T-cell (primary cell): ENCODE data around the gene CLCA4. TPM values are rescaled to one million over a fixed set of nuclear protein-coding genes. Genes with fewer than 3 reads are reported as not detected.

ENCODE experiments used
- ATAC-seq, 4 experiments: fragments of 200-7000 bp in 3 of 4; fragments of 150-1000 bp in 1 of 4; cut with Tn5 transposase; replicated peaks in 1 of 4; 1 replicate in 3 of 4; 2 replicates in 1 of 4; pipeline ENCODE4 v1.10.0; 2021; ENCODE audit warnings: moderate library complexity in 3 of 4, mild to moderate bottlenecking in 2 of 4, moderate number of reproducible peaks in 1 of 4
- CTCF ChIA-PET, 2 donors: fragments of 300-600 bp; sonication (Branson Sonifier 250); formaldehyde crosslinking; loops; one replicate each; lab custom pipeline; 2022; ENCODE audit warnings: antibody characterized with exemption in 2 of 2; lab: Charles Lee
- POLR2A ChIA-PET, 2 donors: fragments of 300-600 bp; sonication (Branson Sonifier 250); formaldehyde crosslinking; loops; one replicate each; lab custom pipeline; 2022; ENCODE audit warnings: antibody characterized with exemption in 2 of 2; lab: Charles Lee
- DNase-seq, 35 experiments: peaks; one replicate each; pipeline versions ENCODE4 v3.0.0 to v3.0.0-alpha.2; 2013 to 2023
- H3K27ac ChIP-seq: one replicate; pipeline ENCODE4 v1.5.1; 2013; ENCODE audit warnings: low read length
- H3K27me3 ChIP-seq, 2 experiments: replicated peaks in 1 of 2; 1 replicate in 1 of 2; 2 replicates in 1 of 2; pipeline versions ENCODE4 v1.6.1 to v1.7.0; 2013; ENCODE audit warnings: low read length in 1 of 2, mixed read lengths in 1 of 2; ENCODE audit not compliant: control insufficient read depth in 2 of 2, insufficient read depth in 2 of 2; ENCODE audit errors: extremely low read depth in 1 of 2
- H3K36me3 ChIP-seq, 2 donors: 1 replicate in 1 of 2; 2 replicates in 1 of 2; pipeline versions ENCODE4 v1.6.1 to v1.7.0; 2013; ENCODE audit warnings: low read length in 1 of 2; ENCODE audit not compliant: control insufficient read depth in 2 of 2, insufficient read depth in 1 of 2; ENCODE audit errors: extremely low read depth in 1 of 2
- H3K4me1 ChIP-seq, 2 experiments: 1 replicate in 1 of 2; 2 replicates in 1 of 2; pipeline versions ENCODE4 v1.6.1 to v1.7.0; 2013; ENCODE audit warnings: low read length in 2 of 2, mixed read lengths in 1 of 2; ENCODE audit not compliant: insufficient read depth in 2 of 2, control insufficient read depth in 1 of 2; ENCODE audit errors: extremely low read depth in 1 of 2
- H3K4me3 ChIP-seq, 2 donors: 1 replicate in 1 of 2; 2 replicates in 1 of 2; pipeline versions ENCODE4 v1.5.1 to v1.7.0; 2013; ENCODE audit warnings: mild to moderate bottlenecking in 2 of 2, low read length in 1 of 2, moderate library complexity in 1 of 2; ENCODE audit not compliant: control insufficient read depth in 1 of 2; ENCODE audit errors: extremely low read depth in 1 of 2
- H3K9me3 ChIP-seq: 2 replicates; pipeline ENCODE4 v1.7.0; 2013
- H3K27ac Mint-ChIP-seq, 2 donors: one replicate each; pipeline ENCODE4 v1.8.0; 2020 to 2021; ENCODE audit warnings: mild to moderate bottlenecking in 2 of 2, mixed read lengths in 2 of 2
- H3K27me3 Mint-ChIP-seq, 2 donors: one replicate each; pipeline ENCODE4 v1.8.0; 2021 to 2022; ENCODE audit warnings: mixed read lengths in 2 of 2
- H3K36me3 Mint-ChIP-seq: one replicate; pipeline ENCODE4 v1.8.0; 2021; ENCODE audit warnings: mixed read lengths
- H3K4me1 Mint-ChIP-seq, 3 donors: one replicate each; pipeline ENCODE4 v1.8.0; 2020 to 2022; ENCODE audit warnings: mixed read lengths in 3 of 3, mild to moderate bottlenecking in 1 of 3
- H3K4me3 Mint-ChIP-seq, 3 donors: one replicate each; pipeline ENCODE4 v1.8.0; 2020 to 2022; ENCODE audit warnings: mild to moderate bottlenecking in 3 of 3, mixed read lengths in 3 of 3, moderate library complexity in 3 of 3
- H3K9me3 Mint-ChIP-seq, 3 donors: one replicate each; pipeline ENCODE4 v1.8.0; 2020 to 2022; ENCODE audit warnings: mixed read lengths in 3 of 3
- WGBS: methylation state at CpG from one replicate; pipeline ENCODE4 v1.1.5; 2013; ENCODE audit warnings: missing lambda C conversion rate; ENCODE audit not compliant: insufficient coverage; 5-methylcytosine and 5-hydroxymethylcytosine counted together
- total RNA-seq, 35 experiments: library from RNA in 6 of 35; stranded (reverse) in 6 of 35; fragments of 120-200 nt in 1 of 35; gene quantifications; one replicate each; pipeline versions ENCODE4 v1.2.1 to v1.2.4 and lab custom pipeline; 2013 to 2026

CLCA4 gene
- total RNA-seq, 5 donors from 2014 or later (not counting 1 experiment from before 2014, with no cell fraction given), result not detected

DNA sequence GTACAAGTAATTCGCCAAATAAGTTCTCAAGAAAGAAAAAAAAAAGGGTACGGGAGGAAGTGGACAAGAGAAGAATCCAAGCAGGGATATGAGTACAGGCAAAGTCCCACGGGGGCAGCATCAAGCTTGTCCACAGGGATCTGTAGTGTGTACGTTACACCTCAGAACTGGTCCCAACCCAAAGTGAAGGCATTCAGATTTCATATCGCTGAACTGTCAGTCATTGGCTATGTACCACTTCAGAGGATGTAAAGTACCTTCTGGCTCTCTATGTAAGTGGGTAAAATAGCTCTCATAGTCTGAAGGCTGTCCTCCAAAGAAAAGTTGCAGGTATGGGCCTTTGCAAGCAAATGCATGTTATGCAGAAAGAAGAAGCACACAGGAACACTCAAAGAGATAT, 8.1 kb upstream of the CLCA4 start:
- no peaks in the 10 kb centered on the region for H3K27me3 ChIP-seq
- H3K27ac Mint-ChIP-seq, result no peak overlapping the region
- H3K4me1 ChIP-seq, result no peaks in the 10 kb centered on the region
- no peak overlapping the region for H3K4me3 Mint-ChIP-seq
- no peak overlapping the region for H3K4me3 ChIP-seq
- no peaks in the 10 kb centered on the region for H3K36me3 Mint-ChIP-seq
- no peaks in the 10 kb centered on the region for H3K9me3 ChIP-seq
- WGBS, result 74% methylated on average over 4 of the region's 5 CpGs
- ATAC-seq (no peak), DNase-seq (no peak)
- ChIA-PET CTCF (no interaction called here), POLR2A (no interaction called here)
- no peaks in the 10 kb centered on the region for H3K9me3 Mint-ChIP-seq
- H3K4me1 Mint-ChIP-seq, result no peaks in the 10 kb centered on the region
- no peaks in the 10 kb centered on the region for H3K36me3 ChIP-seq
- no peak overlapping the region for H3K27ac ChIP-seq
- H3K27me3 Mint-ChIP-seq, result peaks cover 19 to 24% of the 10 kb centered on the region in 2 donors

DNA sequence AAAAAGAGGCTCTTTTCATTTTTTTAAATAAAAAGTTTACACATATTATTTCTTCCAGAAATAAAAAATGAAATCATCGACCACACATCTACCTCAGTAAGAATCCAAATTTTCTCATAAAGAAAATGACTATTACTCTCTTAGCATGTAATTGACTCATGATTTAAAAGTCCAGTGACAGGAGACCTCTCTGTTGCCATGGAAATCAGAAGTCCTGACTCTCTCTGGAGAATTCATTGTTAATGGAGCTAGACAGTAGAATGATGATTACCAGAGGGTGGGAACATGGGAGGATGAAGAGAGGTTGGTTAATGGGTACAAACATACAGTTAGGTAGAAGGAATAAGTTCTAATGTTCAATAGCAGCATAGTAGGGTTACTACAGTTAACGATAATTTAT, 5.0 kb upstream of the CLCA4 start:
- no peak overlapping the region for H3K27ac ChIP-seq
- POLR2A ChIA-PET, result interaction anchor here in 1 of 2 donors (0.6 kb wide), 1 partner anchor 19 kb away, joined by 3 read pairs; no protein-coding TSS in a partner anchor
- H3K4me3 ChIP-seq, result no peak overlapping the region
- no peaks in the 10 kb centered on the region for H3K9me3 ChIP-seq
- no peaks in the 10 kb centered on the region for H3K4me1 ChIP-seq
- WGBS, result 83% methylated on average over 1 of the region's 2 CpGs
- no peak for DNase-seq
- H3K4me1 Mint-ChIP-seq, result no peaks in the 10 kb centered on the region
- ATAC-seq, result no peak
- CTCF ChIA-PET, result no interaction called here
- no peak overlapping the region for H3K4me3 Mint-ChIP-seq
- peaks cover 11 to 15% of the 10 kb centered on the region in 2 donors for H3K27me3 Mint-ChIP-seq
- no peaks in the 10 kb centered on the region for H3K36me3 Mint-ChIP-seq
- peaks cover 0 to 2% (median 0%) of the 10 kb centered on the region in 3 donors for H3K9me3 Mint-ChIP-seq
- no peak overlapping the region for H3K27ac Mint-ChIP-seq
- no peaks in the 10 kb centered on the region for H3K27me3 ChIP-seq
- no peaks in the 10 kb centered on the region for H3K36me3 ChIP-seq

GRCh38 chr1:86542631-86543030, 4.2 kb upstream of the CLCA4 start:
- no peak overlapping the region for H3K27ac Mint-ChIP-seq
- POLR2A ChIA-PET, result no interaction called here

DNA sequence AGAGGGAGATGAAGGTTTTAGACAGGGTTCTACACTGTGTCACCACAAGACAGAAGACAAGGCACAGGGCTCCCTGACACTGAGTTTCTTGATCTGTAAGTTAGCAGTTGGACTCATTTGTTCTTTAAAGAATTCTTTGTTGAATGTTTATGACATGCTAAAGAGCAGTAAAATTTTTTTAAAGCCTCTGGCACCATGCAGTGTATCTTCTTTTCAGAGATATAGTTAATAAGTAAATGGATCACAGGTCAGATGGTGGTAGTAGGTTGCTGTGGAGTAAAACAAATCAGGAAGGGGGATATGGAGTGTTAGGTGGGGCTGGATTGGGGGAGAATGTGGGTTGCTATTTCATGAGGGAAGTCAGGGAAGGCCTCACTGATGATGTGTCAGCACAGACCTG, 2.0 kb downstream of the CLCA4 start:
- Mint-ChIP-seq H3K27ac (no peak overlapping the region), H3K9me3 (peaks cover 0 to 2% (median 0%) of the 10 kb centered on the region in 3 donors), H3K4me1 (no peaks in the 10 kb centered on the region), H3K4me3 (no peak overlapping the region), H3K36me3 (no peaks in the 10 kb centered on the region), H3K27me3 (no peaks in the 10 kb centered on the region)
- Histone ChIP-seq H3K27ac (no peak overlapping the region), H3K4me1 (no peaks in the 10 kb centered on the region), H3K9me3 (no peaks in the 10 kb centered on the region), H3K4me3 (no peak overlapping the region), H3K36me3 (no peaks in the 10 kb centered on the region), H3K27me3 (peaks cover 0 to 3% of the 10 kb centered on the region in 2 experiments)
- ATAC-seq, result no peak
- CTCF ChIA-PET, result no interaction called here
- POLR2A ChIA-PET, result no interaction called here
- DNase-seq, result no peak

More at GRCh38 chr1:86542631-86543030, 4.2 kb upstream of the CLCA4 start:
- Mint-ChIP-seq H3K4me1 (no peaks in the 10 kb centered on the region), H3K4me3 (no peak overlapping the region), H3K9me3 (peaks cover 0 to 2% (median 0%) of the 10 kb centered on the region in 3 donors), H3K36me3 (no peaks in the 10 kb centered on the region), H3K27me3 (peaks cover 8 to 12% of the 10 kb centered on the region in 2 donors)
- Histone ChIP-seq H3K27ac (no peak overlapping the region), H3K4me1 (no peaks in the 10 kb centered on the region), H3K9me3 (no peaks in the 10 kb centered on the region), H3K36me3 (no peaks in the 10 kb centered on the region), H3K27me3 (no peaks in the 10 kb centered on the region), H3K4me3 (no peak overlapping the region)
- CTCF ChIA-PET, result no interaction called here
- ATAC-seq, result no peak
- DNase-seq, result no peak

GRCh38 chr1:86551305-86551704, 4.4 kb downstream of the CLCA4 start:
- no peaks in the 10 kb centered on the region for H3K4me1 Mint-ChIP-seq
- DNase-seq, result no peak
- no peaks in the 10 kb centered on the region for H3K36me3 Mint-ChIP-seq
- WGBS, result 44% methylated on average over 2 of the region's 3 CpGs
- ChIA-PET POLR2A (interaction anchor here in 1 of 2 donors (0.6 kb wide), 1 partner anchor 284 kb away, joined by 3 read pairs; no protein-coding TSS in a partner anchor), CTCF (no interaction called here)
- ATAC-seq, result no peak
- Histone ChIP-seq H3K9me3 (no peaks in the 10 kb centered on the region), H3K27me3 (peaks cover 0 to 3% of the 10 kb centered on the region in 2 experiments), H3K4me1 (no peaks in the 10 kb centered on the region), H3K36me3 (no peaks in the 10 kb centered on the region), H3K4me3 (no peak overlapping the region), H3K27ac (no peak overlapping the region)
- peaks cover 0 to under 1% of the 10 kb centered on the region in 2 donors for H3K27me3 Mint-ChIP-seq
- H3K27ac Mint-ChIP-seq, result no peak overlapping the region
- no peak overlapping the region for H3K4me3 Mint-ChIP-seq
- H3K9me3 Mint-ChIP-seq, result no peaks in the 10 kb centered on the region

DNA sequence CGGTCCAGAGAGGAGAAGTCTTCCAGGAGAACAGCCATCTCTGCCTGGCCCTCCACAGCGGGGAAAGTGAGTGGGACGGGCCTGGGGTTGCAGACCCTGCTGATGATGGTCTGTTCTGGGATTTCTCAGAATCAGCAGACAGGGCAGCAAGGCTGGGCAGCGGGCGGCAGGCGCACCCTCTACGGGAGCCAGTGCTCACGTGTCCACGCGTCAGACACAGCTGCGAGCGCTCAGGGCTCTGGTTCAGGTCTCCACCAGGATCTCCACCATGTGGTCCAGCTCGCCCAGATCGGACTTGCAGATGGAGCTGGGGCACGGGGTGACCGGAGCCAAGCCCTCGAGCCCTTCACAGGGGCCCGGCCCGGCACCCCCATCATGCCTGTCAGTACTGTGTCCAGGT, 5.5 kb downstream of the CLCA4 start:
- Histone ChIP-seq H3K4me3 (no peak overlapping the region), H3K36me3 (no peaks in the 10 kb centered on the region), H3K27me3 (peaks cover 0 to 3% of the 10 kb centered on the region in 2 experiments), H3K9me3 (no peaks in the 10 kb centered on the region), H3K4me1 (no peaks in the 10 kb centered on the region), H3K27ac (no peak overlapping the region)
- DNase-seq, result no peak
- no peaks in the 10 kb centered on the region for H3K36me3 Mint-ChIP-seq
- H3K27me3 Mint-ChIP-seq, result peaks cover 3 to 5% of the 10 kb centered on the region in 2 donors
- no peak overlapping the region for H3K4me3 Mint-ChIP-seq
- CTCF ChIA-PET, result no interaction called here
- no peak overlapping the region for H3K27ac Mint-ChIP-seq
- ATAC-seq, result no peak
- peaks cover 0 to 3% (median 0%) of the 10 kb centered on the region in 3 donors for H3K9me3 Mint-ChIP-seq
- 95% methylated on average over 19 of the region's 19 CpGs for WGBS
- no peaks in the 10 kb centered on the region for H3K4me1 Mint-ChIP-seq
- POLR2A ChIA-PET, result interaction anchor here in 1 of 2 donors (0.5 kb wide), 1 partner anchor 1763 kb away, joined by 3 read pairs; no protein-coding TSS in a partner anchor

GRCh38 chr1:86557739-86558138, 10.9 kb downstream of the CLCA4 start:
- no peak overlapping the region for H3K27ac Mint-ChIP-seq

More at GRCh38 chr1:86557739-86558138, 10.9 kb downstream of the CLCA4 start:
- DNase-seq (no peak), ATAC-seq (no peak)
- peaks cover 16 to 22% of the 10 kb centered on the region in 2 donors for H3K27me3 Mint-ChIP-seq
- H3K9me3 Mint-ChIP-seq, result peaks cover 9 to 13% (median 12%) of the 10 kb centered on the region in 3 donors
- no peak overlapping the region for H3K4me3 Mint-ChIP-seq
- no peaks in the 10 kb centered on the region for H3K4me1 ChIP-seq
- POLR2A ChIA-PET, result no interaction called here
- no peaks in the 10 kb centered on the region for H3K4me1 Mint-ChIP-seq
- H3K27ac ChIP-seq, result no peak overlapping the region
- H3K36me3 ChIP-seq, result no peaks in the 10 kb centered on the region
- no peaks in the 10 kb centered on the region for H3K36me3 Mint-ChIP-seq
- peaks cover 0 to 4% of the 10 kb centered on the region in 2 experiments for H3K27me3 ChIP-seq
- H3K9me3 ChIP-seq, result no peaks in the 10 kb centered on the region
- CTCF ChIA-PET, result interaction anchor here in 1 of 2 donors (0.5 kb wide), 1 partner anchor 1220 kb away, joined by 6 read pairs; no protein-coding TSS in a partner anchor
- WGBS, result no CpG with 5 or more reads among the region's 2 CpGs
- H3K4me3 ChIP-seq, result no peak overlapping the region
